Measurements from ENCODE around the gene LATS1.

LATS1 gene

GRCh38 chr6:149733089-149733720, 15.3 kb upstream of the LATS1 start:
- peaks cover 48% of the 10 kb centered on the region for H3K36me3 Mint-ChIP-seq (ENCODE audit: low read depth)
- H3K4me3 Mint-ChIP-seq, result no peak overlapping the region
- no peak overlapping the region for H3K27ac Mint-ChIP-seq
- H3K27me3 Mint-ChIP-seq (ENCODE audit: low read depth), result no peaks in the 10 kb centered on the region
- no peak for TF ChIP-seq CTCF (IDR thresholded peaks at IDR 0.05; ENCODE audit: unreplicated experiment in 3 of 3)
- no peaks in the 10 kb centered on the region for H3K4me1 Mint-ChIP-seq
- H3K9me3 Mint-ChIP-seq, result no peaks in the 10 kb centered on the region

- Mint-ChIP-seq H3K36me3 (ENCODE audit: low read depth) (peaks cover 50% of the 10 kb centered on the region), H3K4me1 (no peaks in the 10 kb centered on the region), H3K27ac (no peak overlapping the region), H3K9me3 (no peaks in the 10 kb centered on the region), H3K27me3 (ENCODE audit: low read depth) (no peaks in the 10 kb centered on the region), H3K4me3 (no peak overlapping the region)
- TF ChIP-seq CTCF (IDR thresholded peaks at IDR 0.05; ENCODE audit: unreplicated experiment in 3 of 3), result no peak
These were observed 11.9 kb upstream of the LATS1 start for GRCh38 chr6:149729824-149730223.

GRCh38 chr6:149728499-149729234, 10.8 kb upstream of the LATS1 start:
- Mint-ChIP-seq H3K27me3 (ENCODE audit: low read depth) (no peaks in the 10 kb centered on the region), H3K36me3 (ENCODE audit: low read depth) (peaks cover 50% of the 10 kb centered on the region), H3K4me3 (no peak overlapping the region), H3K27ac (no peak overlapping the region), H3K9me3 (no peaks in the 10 kb centered on the region), H3K4me1 (no peaks in the 10 kb centered on the region)
- no peak for TF ChIP-seq CTCF (IDR thresholded peaks at IDR 0.05; ENCODE audit: unreplicated experiment in 3 of 3)

GRCh38 chr6:149727793-149728498, 10.0 kb upstream of the LATS1 start:
- no peaks in the 10 kb centered on the region for H3K27me3 Mint-ChIP-seq (ENCODE audit: low read depth)
- H3K36me3 Mint-ChIP-seq (ENCODE audit: low read depth), result peaks cover 45% of the 10 kb centered on the region
- H3K4me1 Mint-ChIP-seq, result no peaks in the 10 kb centered on the region
- no peak for TF ChIP-seq CTCF (IDR thresholded peaks at IDR 0.05; ENCODE audit: unreplicated experiment in 3 of 3)
- no peak overlapping the region for H3K4me3 Mint-ChIP-seq
- no peaks in the 10 kb centered on the region for H3K9me3 Mint-ChIP-seq
- no peak overlapping the region for H3K27ac Mint-ChIP-seq

- H3K9me3 Mint-ChIP-seq, result no peaks in the 10 kb centered on the region
- H3K27me3 Mint-ChIP-seq (ENCODE audit: low read depth), result no peaks in the 10 kb centered on the region
- no peak overlapping the region for H3K4me3 Mint-ChIP-seq
- H3K27ac Mint-ChIP-seq, result no peak overlapping the region
- H3K36me3 Mint-ChIP-seq (ENCODE audit: low read depth), result peaks cover 39% of the 10 kb centered on the region
- no peak for TF ChIP-seq CTCF (IDR thresholded peaks at IDR 0.05; ENCODE audit: unreplicated experiment in 3 of 3)
- H3K4me1 Mint-ChIP-seq, result no peaks in the 10 kb centered on the region
These were observed 7.9 kb upstream of the LATS1 start for GRCh38 chr6:149725785-149726184.
